Measurements from ENCODE around the gene UNC5C.

Gene UNC5C

DNA sequence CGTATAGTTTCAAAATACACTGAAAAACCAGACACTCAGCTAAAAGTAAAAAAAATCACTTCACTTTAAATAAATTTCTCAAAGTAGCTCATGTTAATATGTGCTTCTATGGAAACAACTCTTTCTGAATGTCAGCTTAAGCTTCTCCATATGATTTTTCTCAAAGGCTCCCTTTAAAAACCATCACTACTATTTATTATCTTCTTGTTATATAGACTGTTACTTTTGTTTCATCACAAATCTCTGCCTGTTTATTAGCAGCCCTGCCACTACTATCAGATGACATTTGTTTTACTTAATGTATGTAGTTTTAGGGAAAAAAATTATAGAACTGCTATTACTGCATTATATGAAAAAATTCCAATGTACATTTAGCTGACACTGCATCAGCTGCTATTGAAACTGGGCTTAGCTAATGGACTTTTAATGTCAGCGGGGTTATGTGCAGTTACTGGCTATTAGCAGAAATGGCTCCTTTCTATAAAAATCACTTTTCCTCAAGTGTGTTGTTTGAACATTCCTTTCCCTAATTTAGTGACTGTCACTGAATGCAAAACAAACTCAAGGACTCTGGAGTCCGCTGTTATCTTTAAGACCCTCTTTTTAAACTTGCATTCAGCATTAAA lies 10.8 kb downstream of the UNC5C start:
- Histone ChIP-seq H3K4me2 (ENCODE audit: low read length) (no peak overlapping the region), H3K4me3 (ENCODE audit: low read length) (no peak overlapping the region), H4K5ac (ENCODE audit: low read length) (no peak overlapping the region), H3K9ac (ENCODE audit: low read length) (no peak overlapping the region), H2AK5ac (ENCODE audit: low read length) (no peak overlapping the region), H3K4ac (ENCODE audit: low read depth, low read length) (no peak overlapping the region), H3K27me3 (ENCODE audit: insufficient read depth, low read length, poor library complexity) (no peaks in the 10 kb centered on the region), H2BK15ac (replicated peaks; ENCODE audit: low read depth) (no peak overlapping the region), H3K36me3 (ENCODE audit: control insufficient read depth, insufficient read depth, low read length) (no peaks in the 10 kb centered on the region), H2BK5ac (ENCODE audit: low read length) (no peak overlapping the region), H3K79me1 (ENCODE audit: low read length) (no peaks in the 10 kb centered on the region), H2BK120ac (ENCODE audit: low read depth, low read length) (no peak overlapping the region), H4K8ac (ENCODE audit: low read depth, low read length) (no peak overlapping the region), H3K18ac (ENCODE audit: low read length) (no peak overlapping the region), H3K4me1 (ENCODE audit: control insufficient read depth, low read depth, low read length) (no peaks in the 10 kb centered on the region), H3K27ac (ENCODE audit: low read depth, low read length) (no peak overlapping the region), H3K23ac (ENCODE audit: low read length) (no peak overlapping the region), H3K56ac (ENCODE audit: low read length) (no peak overlapping the region), H3K79me2 (ENCODE audit: control insufficient read depth, insufficient read depth, low read length) (no peaks in the 10 kb centered on the region)
- no peak for DNase-seq
- no CpG with 5 or more reads among the region's 3 CpGs for WGBS (ENCODE audit: extremely low coverage, insufficient coverage, low lambda C conversion rate)

- H2AK5ac ChIP-seq (ENCODE audit: low read length): no peak overlapping the region
- WGBS (ENCODE audit: extremely low coverage, insufficient coverage, low lambda C conversion rate): no CpG with 5 or more reads among the region's 8 CpGs
- H3K23ac ChIP-seq (ENCODE audit: low read length): no peak overlapping the region
- H2BK120ac ChIP-seq (ENCODE audit: low read depth, low read length): no peak overlapping the region
- H3K79me1 ChIP-seq (ENCODE audit: low read length): no peaks in the 10 kb centered on the region
- no peaks in the 10 kb centered on the region for H3K79me2 ChIP-seq (ENCODE audit: control insufficient read depth, insufficient read depth, low read length)
- no peak overlapping the region for H2BK15ac ChIP-seq (replicated peaks; ENCODE audit: low read depth)
- H3K9ac ChIP-seq (ENCODE audit: low read length): no peak overlapping the region
- no peak overlapping the region for H3K4me2 ChIP-seq (ENCODE audit: low read length)
- H2BK5ac ChIP-seq (ENCODE audit: low read length): no peak overlapping the region
- no peak overlapping the region for H4K8ac ChIP-seq (ENCODE audit: low read depth, low read length)
- no peak overlapping the region for H4K5ac ChIP-seq (ENCODE audit: low read length)
- no peak overlapping the region for H3K56ac ChIP-seq (ENCODE audit: low read length)
- DNase-seq: no peak
- H3K4ac ChIP-seq (ENCODE audit: low read depth, low read length): no peak overlapping the region
- no peak overlapping the region for H3K4me3 ChIP-seq (ENCODE audit: low read length)
- H3K27ac ChIP-seq (ENCODE audit: low read depth, low read length): no peak overlapping the region
- no peak overlapping the region for H3K18ac ChIP-seq (ENCODE audit: low read length)
- H3K27me3 ChIP-seq (ENCODE audit: insufficient read depth, low read length, poor library complexity): no peaks in the 10 kb centered on the region
- no peaks in the 10 kb centered on the region for H3K4me1 ChIP-seq (ENCODE audit: control insufficient read depth, low read depth, low read length)
- no peaks in the 10 kb centered on the region for H3K36me3 ChIP-seq (ENCODE audit: control insufficient read depth, insufficient read depth, low read length)
Observed at GRCh38 chr4:95537191-95537590, 11.6 kb downstream of the UNC5C start.

GRCh38 chr4:95536650-95537049 lies 12.1 kb downstream of the UNC5C start:
- H3K56ac ChIP-seq (ENCODE audit: low read length): no peak overlapping the region
- no CpG with 5 or more reads among the region's 2 CpGs for WGBS (ENCODE audit: extremely low coverage, insufficient coverage, low lambda C conversion rate)

GRCh38 chr4:95535180-95535579 lies 13.6 kb downstream of the UNC5C start:
- Histone ChIP-seq H4K8ac (ENCODE audit: low read depth, low read length) (no peak overlapping the region), H3K9ac (ENCODE audit: low read length) (no peak overlapping the region), H4K5ac (ENCODE audit: low read length) (no peak overlapping the region), H3K36me3 (ENCODE audit: control insufficient read depth, insufficient read depth, low read length) (no peaks in the 10 kb centered on the region), H3K4me3 (ENCODE audit: low read length) (no peak overlapping the region), H3K56ac (ENCODE audit: low read length) (no peak overlapping the region), H3K79me1 (ENCODE audit: low read length) (no peaks in the 10 kb centered on the region), H3K23ac (ENCODE audit: low read length) (no peak overlapping the region), H2BK120ac (ENCODE audit: low read depth, low read length) (no peak overlapping the region), H3K4me2 (ENCODE audit: low read length) (no peak overlapping the region), H3K18ac (ENCODE audit: low read length) (no peak overlapping the region), H2BK15ac (replicated peaks; ENCODE audit: low read depth) (no peak overlapping the region), H3K27ac (ENCODE audit: low read depth, low read length) (no peak overlapping the region), H2AK5ac (ENCODE audit: low read length) (no peak overlapping the region), H3K4me1 (ENCODE audit: control insufficient read depth, low read depth, low read length) (no peaks in the 10 kb centered on the region), H3K4ac (ENCODE audit: low read depth, low read length) (no peak overlapping the region), H2BK5ac (ENCODE audit: low read length) (no peak overlapping the region), H3K79me2 (ENCODE audit: control insufficient read depth, insufficient read depth, low read length) (no peaks in the 10 kb centered on the region), H3K27me3 (ENCODE audit: insufficient read depth, low read length, poor library complexity) (no peaks in the 10 kb centered on the region)
- no peak for DNase-seq
- WGBS (ENCODE audit: extremely low coverage, insufficient coverage, low lambda C conversion rate): no CpG with 5 or more reads among the region's 4 CpGs

More at GRCh38 chr4:95536650-95537049, 12.1 kb downstream of the UNC5C start:
- H3K79me1 ChIP-seq (ENCODE audit: low read length): no peaks in the 10 kb centered on the region
- DNase-seq: no peak
- H3K23ac ChIP-seq (ENCODE audit: low read length): no peak overlapping the region
- no peak overlapping the region for H3K9ac ChIP-seq (ENCODE audit: low read length)
- no peak overlapping the region for H3K18ac ChIP-seq (ENCODE audit: low read length)
- H2AK5ac ChIP-seq (ENCODE audit: low read length): no peak overlapping the region
- H3K4me1 ChIP-seq (ENCODE audit: control insufficient read depth, low read depth, low read length): no peaks in the 10 kb centered on the region
- H3K79me2 ChIP-seq (ENCODE audit: control insufficient read depth, insufficient read depth, low read length): no peaks in the 10 kb centered on the region
- H2BK120ac ChIP-seq (ENCODE audit: low read depth, low read length): no peak overlapping the region
- no peak overlapping the region for H3K4me3 ChIP-seq (ENCODE audit: low read length)
- H4K5ac ChIP-seq (ENCODE audit: low read length): no peak overlapping the region
- H2BK5ac ChIP-seq (ENCODE audit: low read length): no peak overlapping the region
- H3K27ac ChIP-seq (ENCODE audit: low read depth, low read length): no peak overlapping the region
- H4K8ac ChIP-seq (ENCODE audit: low read depth, low read length): no peak overlapping the region
- H2BK15ac ChIP-seq (replicated peaks; ENCODE audit: low read depth): no peak overlapping the region
- H3K27me3 ChIP-seq (ENCODE audit: insufficient read depth, low read length, poor library complexity): no peaks in the 10 kb centered on the region
- no peak overlapping the region for H3K4ac ChIP-seq (ENCODE audit: low read depth, low read length)
- no peak overlapping the region for H3K4me2 ChIP-seq (ENCODE audit: low read length)
- no peaks in the 10 kb centered on the region for H3K36me3 ChIP-seq (ENCODE audit: control insufficient read depth, insufficient read depth, low read length)

DNA sequence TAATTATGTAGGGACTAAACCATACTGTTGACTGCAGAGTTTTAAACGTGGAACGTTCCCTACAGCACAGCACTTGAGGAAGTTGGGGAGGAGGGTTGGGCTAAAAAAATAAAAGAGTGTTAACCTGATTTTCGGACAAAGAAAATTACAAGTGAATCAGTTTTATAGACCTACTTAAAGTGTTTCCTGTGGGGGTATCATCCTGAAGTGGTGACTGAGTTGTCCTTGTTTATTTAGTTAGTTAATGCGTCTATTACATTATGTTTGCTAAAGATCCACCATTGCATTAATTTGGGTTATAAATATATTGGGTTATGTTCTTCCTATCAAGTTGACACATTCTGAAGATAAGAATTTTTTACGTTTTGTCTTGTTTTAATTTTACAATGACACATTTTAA lies 14.7 kb downstream of the UNC5C start:
- no peak for DNase-seq
- H3K18ac ChIP-seq (ENCODE audit: low read length): no peak overlapping the region
- H3K23ac ChIP-seq (ENCODE audit: low read length): no peak overlapping the region
- no peaks in the 10 kb centered on the region for H3K36me3 ChIP-seq (ENCODE audit: control insufficient read depth, insufficient read depth, low read length)
- no peaks in the 10 kb centered on the region for H3K4me1 ChIP-seq (ENCODE audit: control insufficient read depth, low read depth, low read length)
- H2BK5ac ChIP-seq (ENCODE audit: low read length): no peak overlapping the region
- no peak overlapping the region for H3K4me2 ChIP-seq (ENCODE audit: low read length)
- WGBS (ENCODE audit: extremely low coverage, insufficient coverage, low lambda C conversion rate): no CpG with 5 or more reads among the region's 5 CpGs
- no peak overlapping the region for H2BK15ac ChIP-seq (replicated peaks; ENCODE audit: low read depth)
- no peaks in the 10 kb centered on the region for H3K79me1 ChIP-seq (ENCODE audit: low read length)
- no peak overlapping the region for H3K56ac ChIP-seq (ENCODE audit: low read length)
- no peak overlapping the region for H3K27ac ChIP-seq (ENCODE audit: low read depth, low read length)
- H2BK120ac ChIP-seq (ENCODE audit: low read depth, low read length): no peak overlapping the region
- no peak overlapping the region for H4K5ac ChIP-seq (ENCODE audit: low read length)
- no peak overlapping the region for H4K8ac ChIP-seq (ENCODE audit: low read depth, low read length)
- H2AK5ac ChIP-seq (ENCODE audit: low read length): no peak overlapping the region
- no peak overlapping the region for H3K4ac ChIP-seq (ENCODE audit: low read depth, low read length)
- H3K79me2 ChIP-seq (ENCODE audit: control insufficient read depth, insufficient read depth, low read length): no peaks in the 10 kb centered on the region
- H3K4me3 ChIP-seq (ENCODE audit: low read length): no peak overlapping the region
- no peak overlapping the region for H3K9ac ChIP-seq (ENCODE audit: low read length)
- H3K27me3 ChIP-seq (ENCODE audit: insufficient read depth, low read length, poor library complexity): no peaks in the 10 kb centered on the region

- Histone ChIP-seq H3K36me3 (ENCODE audit: control insufficient read depth, insufficient read depth, low read length) (no peaks in the 10 kb centered on the region), H3K27me3 (ENCODE audit: insufficient read depth, low read length, poor library complexity) (no peaks in the 10 kb centered on the region), H2BK120ac (ENCODE audit: low read depth, low read length) (no peak overlapping the region), H3K4me1 (ENCODE audit: control insufficient read depth, low read depth, low read length) (no peaks in the 10 kb centered on the region), H4K5ac (ENCODE audit: low read length) (no peak overlapping the region), H3K27ac (ENCODE audit: low read depth, low read length) (no peak overlapping the region), H4K8ac (ENCODE audit: low read depth, low read length) (no peak overlapping the region), H3K4ac (ENCODE audit: low read depth, low read length) (no peak overlapping the region), H2BK5ac (ENCODE audit: low read length) (no peak overlapping the region), H3K4me2 (ENCODE audit: low read length) (no peak overlapping the region), H3K4me3 (ENCODE audit: low read length) (no peak overlapping the region), H2AK5ac (ENCODE audit: low read length) (no peak overlapping the region), H3K23ac (ENCODE audit: low read length) (no peak overlapping the region), H3K79me2 (ENCODE audit: control insufficient read depth, insufficient read depth, low read length) (no peaks in the 10 kb centered on the region), H3K79me1 (ENCODE audit: low read length) (no peaks in the 10 kb centered on the region), H2BK15ac (replicated peaks; ENCODE audit: low read depth) (no peak overlapping the region), H3K56ac (ENCODE audit: low read length) (no peak overlapping the region), H3K9ac (ENCODE audit: low read length) (no peak overlapping the region), H3K18ac (ENCODE audit: low read length) (no peak overlapping the region)
- no CpG with 5 or more reads among the region's 9 CpGs for WGBS (ENCODE audit: extremely low coverage, insufficient coverage, low lambda C conversion rate)
- DNase-seq: no peak
Observed at GRCh38 chr4:95533254-95533653, 15.5 kb downstream of the UNC5C start.

Measured in mesendoderm (in vitro differentiated cells).